CD4-positive, alpha-beta memory T cell (primary cell): ENCODE results near the gene MYO5B. TPM values are rescaled to one million over a fixed set of nuclear protein-coding genes. Genes with fewer than 3 reads are reported as not detected.

ENCODE experiments used
- CTCF ChIA-PET: fragments of 350-600 bp; sonication (Branson Sonifier 250); formaldehyde crosslinking; loops from one replicate; lab custom pipeline; 2021; ENCODE audit warnings: inconsistent platforms; ENCODE audit not compliant: partially characterized antibody; lab: Charles Lee
- POLR2A ChIA-PET: fragments of 350-600 bp; sonication (Branson Sonifier 250); formaldehyde crosslinking; loops from one replicate; lab custom pipeline; 2021; ENCODE audit not compliant: partially characterized antibody; lab: Charles Lee
- DNase-seq, 5 donors: peaks; one replicate each; pipeline versions ENCODE4 v3.0.0 to v3.0.0-alpha.2; 2020 to 2022; ENCODE audit warnings: mixed read lengths in 1 of 5
- H3K27ac ChIP-seq: one replicate; pipeline ENCODE4 v1.7.0; 2013; ENCODE audit warnings: low read depth, low read length
- H3K27me3 ChIP-seq: 2 replicates; pipeline ENCODE4 v1.7.0; 2013; ENCODE audit warnings: mild to moderate bottlenecking, low read length, moderate library complexity; ENCODE audit not compliant: insufficient read depth
- H3K36me3 ChIP-seq: 2 replicates; pipeline ENCODE4 v1.7.0; 2013; ENCODE audit warnings: mild to moderate bottlenecking, low read length, moderate library complexity; ENCODE audit not compliant: insufficient read depth
- H3K4me1 ChIP-seq: 2 replicates; pipeline ENCODE4 v1.7.0; 2013; ENCODE audit warnings: mild to moderate bottlenecking, low read length, moderate library complexity; ENCODE audit not compliant: insufficient read depth
- H3K4me3 ChIP-seq, 2 donors: one replicate each; pipeline ENCODE4 v1.7.0; 2013; ENCODE audit warnings: low read length in 2 of 2, mild to moderate bottlenecking in 1 of 2
- H3K9me3 ChIP-seq, 2 donors: one replicate each; pipeline ENCODE4 v1.7.0; 2013; ENCODE audit warnings: low read length in 2 of 2, control low read depth in 1 of 2; ENCODE audit not compliant: control insufficient read depth in 1 of 2
- H3K27ac Mint-ChIP-seq, 7 donors: one replicate each; pipeline ENCODE4 v1.8.0; 2020 to 2021; ENCODE audit warnings: mixed read lengths in 7 of 7, mild to moderate bottlenecking in 6 of 7, inconsistent platforms in 3 of 7, moderate library complexity in 3 of 7
- H3K27me3 Mint-ChIP-seq, 2 donors: one replicate each; pipeline ENCODE4 v1.8.0; 2020 to 2021; ENCODE audit warnings: mixed read lengths in 2 of 2
- H3K36me3 Mint-ChIP-seq, 2 donors: one replicate each; pipeline ENCODE4 v1.8.0; 2020 to 2021; ENCODE audit warnings: mixed read lengths in 2 of 2, inconsistent platforms in 1 of 2, mild to moderate bottlenecking in 1 of 2
- H3K4me1 Mint-ChIP-seq, 4 donors: one replicate each; pipeline ENCODE4 v1.8.0; 2020 to 2021; ENCODE audit warnings: mixed read lengths in 4 of 4, mild to moderate bottlenecking in 1 of 4
- H3K4me3 Mint-ChIP-seq, 8 donors: one replicate each; pipeline ENCODE4 v1.8.0; 2020 to 2021; ENCODE audit warnings: mixed read lengths in 8 of 8, mild to moderate bottlenecking in 7 of 8, moderate library complexity in 6 of 8, inconsistent platforms in 3 of 8
- H3K9me3 Mint-ChIP-seq, 8 donors: one replicate each; pipeline ENCODE4 v1.8.0; 2020 to 2021; ENCODE audit warnings: mixed read lengths in 8 of 8, mild to moderate bottlenecking in 5 of 8, inconsistent platforms in 3 of 8, moderate library complexity in 1 of 8
- intact Hi-C: fragments of 100-400 bp; cut with micrococcal nuclease; formaldehyde crosslinking; loops from one replicate; pipeline ENCODE4 v1.15.1; 2023
- polyA plus RNA-seq, 2 donors: library from polyadenylated mRNA; unstranded; fragments of 300-500 nt; fragmentation: Illumina TruSeq; gene quantifications; one replicate each; pipeline ENCODE4 v1.2.3, GENCODE V29; 2021
- total RNA-seq, 2 experiments: library from RNA; stranded (reverse); gene quantifications; one replicate each; pipeline ENCODE4 v1.2.3, GENCODE V29; 2021

MYO5B gene
- total and polyA plus RNA-seq, 4 experiments from 2014 or later, result 0.02 TPM; not detected in 3

DNA sequence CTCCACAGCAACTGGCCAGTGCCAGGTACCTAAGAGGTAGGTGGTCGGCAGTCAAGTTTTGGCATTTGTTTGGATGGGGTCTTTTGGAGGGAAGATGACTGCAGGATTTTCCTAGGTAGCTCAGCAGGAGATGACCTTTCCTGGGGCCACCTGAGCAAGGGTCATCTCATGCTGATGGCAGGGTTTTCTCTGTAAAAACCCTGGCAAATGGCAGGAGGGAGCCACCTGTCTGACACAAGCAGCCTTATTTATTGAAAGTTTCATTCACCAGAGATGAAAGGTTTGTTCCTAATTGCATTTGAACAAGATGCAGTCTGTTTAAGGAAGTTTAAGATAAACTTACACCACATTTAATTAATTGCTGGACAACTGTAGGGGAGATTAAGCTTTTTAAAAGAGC, 350.0 kb downstream of the MYO5B start:
- intact Hi-C loops, result no loop called here
- Mint-ChIP-seq H3K4me1 (peaks cover 0 to 6% (median 2%) of the 10 kb centered on the region in 4 donors), H3K27ac (no peak overlapping the region), H3K27me3 (peaks cover 3 to 4% of the 10 kb centered on the region in 2 donors), H3K4me3 (no peak overlapping the region), H3K36me3 (peaks cover 0 to 4% of the 10 kb centered on the region in 2 donors), H3K9me3 (no peaks in the 10 kb centered on the region)
- Histone ChIP-seq H3K9me3 (no peaks in the 10 kb centered on the region), H3K27ac (no peak overlapping the region), H3K4me3 (no peak overlapping the region), H3K27me3 (no peaks in the 10 kb centered on the region), H3K36me3 (no peaks in the 10 kb centered on the region), H3K4me1 (no peaks in the 10 kb centered on the region)
- DNase-seq, result no peak
- POLR2A ChIA-PET, result no interaction called here
- CTCF ChIA-PET, result interaction anchor here (0.8 to 1.7 kb wide), 3 partner anchors 10 to 15 kb away, joined by 3 to 5 read pairs (median 3); no protein-coding TSS in a partner anchor

- H3K36me3 Mint-ChIP-seq, result peaks cover 0 to 4% of the 10 kb centered on the region in 2 donors
- H3K4me3 Mint-ChIP-seq, result no peak overlapping the region
- Histone ChIP-seq H3K4me1 (no peaks in the 10 kb centered on the region), H3K4me3 (no peak overlapping the region), H3K27me3 (no peaks in the 10 kb centered on the region), H3K27ac (no peak overlapping the region), H3K36me3 (no peaks in the 10 kb centered on the region), H3K9me3 (no peaks in the 10 kb centered on the region)
- no peak overlapping the region for H3K27ac Mint-ChIP-seq
- peaks cover 0 to 6% (median 2%) of the 10 kb centered on the region in 4 donors for H3K4me1 Mint-ChIP-seq
- peaks cover 3 to 4% of the 10 kb centered on the region in 2 donors for H3K27me3 Mint-ChIP-seq
- intact Hi-C loops, result no loop called here
- no peak for DNase-seq
- H3K9me3 Mint-ChIP-seq, result no peaks in the 10 kb centered on the region
- POLR2A ChIA-PET, result no interaction called here
- CTCF ChIA-PET, result interaction anchor here (1.6 to 1.7 kb wide), 2 partner anchors 11 to 15 kb away, joined by 3 to 5 read pairs; no protein-coding TSS in a partner anchor
Observed at GRCh38 chr18:49843778-49844625, 350.9 kb downstream of the MYO5B start.

DNA sequence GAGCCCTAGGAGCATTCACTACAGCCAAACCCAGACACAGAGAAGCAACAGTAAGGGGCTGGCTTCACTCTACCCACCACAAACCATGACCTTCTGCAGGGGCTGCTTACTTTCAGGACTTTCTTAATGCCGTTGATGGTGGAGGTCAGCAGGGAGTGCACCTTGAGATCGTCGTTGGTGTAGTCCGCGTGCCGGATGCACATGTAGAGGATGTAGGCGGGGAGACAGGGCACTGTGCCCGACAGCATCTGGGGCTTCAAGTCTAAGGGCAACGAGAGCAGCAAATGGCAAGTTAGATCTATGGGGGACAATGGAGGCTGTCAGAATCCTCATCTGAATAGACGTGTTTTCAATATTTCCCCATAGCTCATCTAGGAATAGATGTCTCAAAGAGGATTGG, 351.8 kb downstream of the MYO5B start:
- CTCF ChIA-PET, result no interaction called here
- Mint-ChIP-seq H3K4me3 (no peak overlapping the region), H3K27me3 (peaks cover 1 to 3% of the 10 kb centered on the region in 2 donors), H3K9me3 (no peaks in the 10 kb centered on the region), H3K27ac (peak overlapping the region in 1 of 7 donors; percentile 16), H3K4me1 (peaks cover 0 to 6% (median 2%) of the 10 kb centered on the region in 4 donors), H3K36me3 (peaks cover 0 to 4% of the 10 kb centered on the region in 2 donors)
- no peaks in the 10 kb centered on the region for H3K9me3 ChIP-seq
- POLR2A ChIA-PET, result no interaction called here
- H3K27ac ChIP-seq, result no peak overlapping the region
- no peaks in the 10 kb centered on the region for H3K36me3 ChIP-seq
- no peaks in the 10 kb centered on the region for H3K4me1 ChIP-seq
- intact Hi-C loops, result no loop called here
- DNase-seq, result no peak
- H3K27me3 ChIP-seq, result no peaks in the 10 kb centered on the region
- H3K4me3 ChIP-seq, result no peak overlapping the region

- ChIA-PET POLR2A (no interaction called here), CTCF (interaction anchor here (1.4 kb wide), 1 partner anchor 17 kb away, joined by 3 read pairs; no protein-coding TSS in a partner anchor)
- peaks cover 0 to 6% (median 2%) of the 10 kb centered on the region in 4 donors for H3K4me1 Mint-ChIP-seq
- no peaks in the 10 kb centered on the region for H3K36me3 ChIP-seq
- H3K4me3 ChIP-seq, result no peak overlapping the region
- no peaks in the 10 kb centered on the region for H3K4me1 ChIP-seq
- H3K36me3 Mint-ChIP-seq, result peaks cover 0 to 4% of the 10 kb centered on the region in 2 donors
- H3K27me3 Mint-ChIP-seq, result peaks cover 1 to 3% of the 10 kb centered on the region in 2 donors
- H3K27ac Mint-ChIP-seq, result no peak overlapping the region
- no peak overlapping the region for H3K27ac ChIP-seq
- DNase-seq, result no peak
- H3K9me3 ChIP-seq, result no peaks in the 10 kb centered on the region
- H3K27me3 ChIP-seq, result no peaks in the 10 kb centered on the region
- intact Hi-C loops, result no loop called here
- no peak overlapping the region for H3K4me3 Mint-ChIP-seq
- no peaks in the 10 kb centered on the region for H3K9me3 Mint-ChIP-seq
Observed at GRCh38 chr18:49842656-49843055, 352.3 kb downstream of the MYO5B start.

DNA sequence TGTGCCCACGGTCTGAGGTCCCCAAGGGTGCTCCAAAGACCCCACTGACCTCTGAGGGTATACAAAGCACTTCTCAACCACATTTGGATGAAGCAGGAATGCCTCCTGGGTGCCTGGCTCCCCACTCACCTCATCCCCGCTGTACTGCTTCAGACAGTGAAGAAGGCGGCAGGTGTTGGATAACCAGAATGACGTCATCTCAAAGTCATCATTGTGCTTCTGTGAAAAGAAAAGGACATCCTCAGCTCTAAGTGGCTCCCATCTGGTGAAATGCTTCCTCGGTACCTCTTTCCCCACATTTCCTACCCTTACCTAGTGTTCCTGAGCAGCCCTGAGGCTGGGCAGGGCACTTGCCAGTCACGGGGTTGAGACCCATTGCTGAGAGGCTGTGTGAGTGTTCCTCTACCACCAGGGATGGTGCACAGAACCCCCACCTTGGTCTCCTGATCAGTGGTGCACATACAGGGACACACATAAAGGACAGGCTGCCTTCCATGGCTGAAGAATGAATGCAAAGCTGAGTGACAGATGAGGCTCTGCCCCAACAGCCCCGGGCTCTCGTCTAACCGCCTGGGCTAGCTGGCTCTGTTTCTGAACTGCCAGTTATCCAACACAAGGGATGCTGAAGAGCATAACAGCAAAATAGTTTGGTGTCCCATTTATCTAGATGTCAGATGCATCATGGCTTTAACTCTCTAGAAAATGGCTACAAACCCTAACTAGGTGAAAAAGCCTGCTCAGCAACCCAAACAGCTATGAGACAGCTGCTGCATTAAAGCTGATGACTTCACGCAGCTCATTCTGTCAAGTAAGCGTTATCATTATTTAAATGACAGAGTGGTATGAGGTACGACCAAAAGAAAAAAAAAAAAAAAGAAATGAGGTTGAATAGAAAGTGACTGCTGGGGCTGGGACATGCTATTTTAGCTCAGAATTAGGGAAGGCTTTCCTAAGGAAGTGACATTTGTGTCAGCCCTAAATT, 353.4 kb downstream of the MYO5B start:
- ChIA-PET POLR2A (interaction anchor here (0.6 to 1.7 kb wide), 3 partner anchors 11 to 28 kb away, joined by 3 to 4 read pairs (median 3); no protein-coding TSS in a partner anchor), CTCF (interaction anchor here (1.4 kb wide), 1 partner anchor 18 kb away, joined by 3 read pairs; no protein-coding TSS in a partner anchor)
- DNase-seq, result no peak
- peaks cover 0 to 3% of the 10 kb centered on the region in 2 donors for H3K27me3 Mint-ChIP-seq
- H3K36me3 ChIP-seq, result no peaks in the 10 kb centered on the region
- H3K9me3 ChIP-seq, result no peaks in the 10 kb centered on the region
- H3K4me3 Mint-ChIP-seq, result no peak overlapping the region
- peaks cover 0 to 6% (median 3%) of the 10 kb centered on the region in 4 donors for H3K4me1 Mint-ChIP-seq
- H3K4me1 ChIP-seq, result no peaks in the 10 kb centered on the region
- H3K27ac Mint-ChIP-seq, result peak overlapping the region in 1 of 7 donors; percentile 19
- H3K27ac ChIP-seq, result no peak overlapping the region
- no peaks in the 10 kb centered on the region for H3K27me3 ChIP-seq
- intact Hi-C loops, result no loop called here
- H3K4me3 ChIP-seq, result no peak overlapping the region
- H3K9me3 Mint-ChIP-seq, result no peaks in the 10 kb centered on the region
- peaks cover 0 to 4% of the 10 kb centered on the region in 2 donors for H3K36me3 Mint-ChIP-seq

- Histone ChIP-seq H3K4me1 (no peaks in the 10 kb centered on the region), H3K36me3 (no peaks in the 10 kb centered on the region), H3K9me3 (no peaks in the 10 kb centered on the region), H3K27me3 (no peaks in the 10 kb centered on the region), H3K4me3 (no peak overlapping the region), H3K27ac (no peak overlapping the region)
- H3K36me3 Mint-ChIP-seq, result peaks cover 0 to 4% of the 10 kb centered on the region in 2 donors
- H3K27ac Mint-ChIP-seq, result no peak overlapping the region
- H3K4me3 Mint-ChIP-seq, result no peak overlapping the region
- ChIA-PET CTCF (interaction anchor here (1.8 kb wide), 1 partner anchor 19 kb away, joined by 5 read pairs; no protein-coding TSS in a partner anchor), POLR2A (no interaction called here)
- intact Hi-C loops, result no loop called here
- no peaks in the 10 kb centered on the region for H3K9me3 Mint-ChIP-seq
- DNase-seq, result no peak
- no peaks in the 10 kb centered on the region for H3K27me3 Mint-ChIP-seq
- peaks cover 0 to 5% (median 0%) of the 10 kb centered on the region in 4 donors for H3K4me1 Mint-ChIP-seq
Observed at GRCh38 chr18:49839012-49839411, 355.9 kb downstream of the MYO5B start.
